PC-3 (cell line): ENCODE data around the gene ZBTB40.

Source experiments
- EZH2 ChIP-seq: fragments of 300-600 bp; sonication (generic); IDR thresholded peaks from one replicate; pipeline ENCODE4 v1.6.1; 2017; ENCODE audit warnings: antibody characterized with exemption, mild to moderate bottlenecking, low read length; ENCODE audit not compliant: unreplicated experiment
- EZH2phosphoT487 ChIP-seq: fragments of 300-600 bp; sonication (generic); IDR thresholded peaks from 2 replicates; pipeline ENCODE4 v1.6.1; 2018; ENCODE audit warnings: mild to moderate bottlenecking, antibody characterized with exemption, low read length, borderline replicate concordance
- TF ChIP-seq, protein P1 (sequence below): fragments of 300-600 bp; sonication (generic); conservative IDR thresholded peaks from 2 replicates; pipeline ENCODE4 v1.5.1; 2017; ENCODE audit warnings: antibody characterized with exemption, low read depth, mild to moderate bottlenecking, low read length

DNA sequence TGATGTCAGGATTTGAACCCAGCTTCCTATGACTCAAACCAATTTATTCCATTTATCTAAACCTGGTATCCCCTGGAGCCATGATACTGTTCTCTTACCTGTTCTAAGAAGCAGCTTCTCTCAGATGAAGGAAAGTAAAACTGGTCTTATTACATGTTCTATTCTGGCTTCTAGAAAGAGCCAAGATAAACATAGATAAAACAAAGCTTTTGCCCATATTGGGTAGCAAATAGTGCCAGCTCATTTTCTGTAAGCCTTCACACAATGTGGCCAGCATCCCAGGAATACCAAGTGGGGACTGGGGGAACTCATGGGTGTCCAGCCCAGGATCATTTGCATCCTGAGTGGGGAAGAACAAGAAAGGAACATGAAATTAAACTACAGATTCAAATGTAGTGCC lies 58.2 kb downstream of the ZBTB40 start:
- TF ChIP-seq, protein P1, sequence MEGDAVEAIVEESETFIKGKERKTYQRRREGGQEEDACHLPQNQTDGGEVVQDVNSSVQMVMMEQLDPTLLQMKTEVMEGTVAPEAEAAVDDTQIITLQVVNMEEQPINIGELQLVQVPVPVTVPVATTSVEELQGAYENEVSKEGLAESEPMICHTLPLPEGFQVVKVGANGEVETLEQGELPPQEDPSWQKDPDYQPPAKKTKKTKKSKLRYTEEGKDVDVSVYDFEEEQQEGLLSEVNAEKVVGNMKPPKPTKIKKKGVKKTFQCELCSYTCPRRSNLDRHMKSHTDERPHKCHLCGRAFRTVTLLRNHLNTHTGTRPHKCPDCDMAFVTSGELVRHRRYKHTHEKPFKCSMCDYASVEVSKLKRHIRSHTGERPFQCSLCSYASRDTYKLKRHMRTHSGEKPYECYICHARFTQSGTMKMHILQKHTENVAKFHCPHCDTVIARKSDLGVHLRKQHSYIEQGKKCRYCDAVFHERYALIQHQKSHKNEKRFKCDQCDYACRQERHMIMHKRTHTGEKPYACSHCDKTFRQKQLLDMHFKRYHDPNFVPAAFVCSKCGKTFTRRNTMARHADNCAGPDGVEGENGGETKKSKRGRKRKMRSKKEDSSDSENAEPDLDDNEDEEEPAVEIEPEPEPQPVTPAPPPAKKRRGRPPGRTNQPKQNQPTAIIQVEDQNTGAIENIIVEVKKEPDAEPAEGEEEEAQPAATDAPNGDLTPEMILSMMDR = no peak
- TF ChIP-seq EZH2 (no peak), EZH2phosphoT487 (no peak)
